Esophagus muscularis mucosa (tissue), 4 donors: ENCODE results near the gene ZBTB45.
A peak's percentile ranks its signal among the peaks of the same experiment; 100 is the strongest.

ENCODE experiments used
- CTCF ChIP-seq, 3 experiments: fragments of 200-600 bp in 2 of 3; fragments of 450-650 bp in 1 of 3; sonication (generic) in 2 of 3; IDR thresholded peaks; one replicate each; pipeline ENCODE4 v1.5.1; 2017 to 2019; ENCODE audit warnings: antibody characterized with exemption in 3 of 3, mild to moderate bottlenecking in 2 of 3, moderate library complexity in 1 of 3
- EP300 ChIP-seq: sonication (generic); formaldehyde crosslinking; IDR thresholded peaks from one replicate; pipeline ENCODE4 v1.6.1; 2017; ENCODE audit warnings: antibody characterized with exemption
- POLR2A ChIP-seq: fragments of 450-650 bp; IDR thresholded peaks from one replicate; pipeline ENCODE4 v1.6.1; 2017; ENCODE audit warnings: antibody characterized with exemption, moderate library complexity, mild to moderate bottlenecking, low read depth
- POLR2AphosphoS5 ChIP-seq, 2 donors: sonication (generic); formaldehyde crosslinking; IDR thresholded peaks; one replicate each; pipeline ENCODE4 v1.6.1; 2017; ENCODE audit warnings: antibody characterized with exemption in 2 of 2

GRCh38 chr19:58559275-58560006, 39.8 kb upstream of the ZBTB45 start:
- TF ChIP-seq EP300 (no peak), CTCF (IDR thresholded peaks at IDR 0.05) (no peak), POLR2AphosphoS5 (IDR thresholded peaks at IDR 0.05) (peak; percentile 76 to 92), POLR2A (peak; percentile 56)
